ENCODE data around the gene OBSCN. TPM values are rescaled to one million over a fixed set of nuclear protein-coding genes. Genes with fewer than 3 reads are reported as not detected.
A peak's percentile ranks its signal among the peaks of the same experiment; 100 is the strongest.

The OBSCN gene
- total RNA-seq, 1 donor from 2014 or later: 25.7 TPM

DNA sequence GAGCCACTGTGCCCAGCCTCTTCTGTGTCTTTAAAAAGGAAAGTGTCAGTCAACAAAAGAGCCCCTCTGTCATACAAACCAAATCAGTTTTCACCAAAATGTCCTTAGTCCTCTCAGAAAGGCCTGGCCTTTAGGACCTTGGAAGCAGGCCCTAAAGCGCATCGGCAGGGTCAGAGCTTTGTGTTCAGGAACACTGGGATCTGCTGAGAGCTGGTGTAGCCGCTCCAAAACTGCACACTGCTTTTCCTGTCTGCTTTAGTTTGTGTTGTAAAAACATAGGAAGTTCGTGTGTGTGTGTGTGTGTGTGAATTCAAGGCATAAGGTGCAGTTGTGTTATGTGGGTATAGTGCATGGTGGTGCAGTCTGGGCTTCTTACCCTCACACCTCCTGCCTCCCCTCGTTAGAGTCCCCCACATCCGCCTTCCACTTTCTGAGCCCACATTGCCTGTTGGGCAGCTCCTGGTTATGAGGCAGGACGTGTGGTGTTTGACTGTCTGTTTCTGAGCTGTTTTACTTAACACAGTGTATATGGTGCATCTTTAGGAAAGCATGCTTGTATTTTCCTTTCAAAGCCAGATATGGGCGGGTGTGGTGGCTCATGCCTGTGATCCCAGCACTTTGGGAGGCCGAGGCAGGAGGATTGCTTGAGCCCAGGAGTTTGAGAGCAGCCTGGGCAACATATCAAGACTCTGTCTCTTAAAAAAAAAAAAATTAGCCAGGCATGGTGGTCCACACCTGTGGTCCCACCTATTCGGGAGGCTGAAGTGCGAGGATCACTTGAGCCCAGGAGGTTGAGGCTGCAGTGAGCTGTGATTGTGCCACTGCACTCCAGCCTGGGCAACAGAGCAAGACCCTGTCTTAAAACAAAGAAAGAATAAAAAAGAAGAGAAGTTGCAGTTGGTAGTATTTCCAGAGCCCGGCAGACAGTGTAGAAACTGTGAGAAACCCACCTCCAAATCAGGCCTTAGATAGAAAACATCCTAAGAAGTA lies 29.8 kb upstream of the OBSCN start:
- no peak overlapping the region for H3K4me3 Mint-ChIP-seq (ENCODE audit: unreplicated experiment)
- no peaks in the 10 kb centered on the region for H3K36me3 Mint-ChIP-seq (ENCODE audit: unreplicated experiment)
- peaks cover 2% of the 10 kb centered on the region for H3K27me3 Mint-ChIP-seq (ENCODE audit: unreplicated experiment)
- no peak overlapping the region for H3K27ac Mint-ChIP-seq (ENCODE audit: unreplicated experiment)
- peaks cover 2% of the 10 kb centered on the region for H3K9me3 Mint-ChIP-seq (ENCODE audit: unreplicated experiment)
- peaks cover 5% of the 10 kb centered on the region for H3K4me1 Mint-ChIP-seq (ENCODE audit: low read depth, unreplicated experiment)
- DNase-seq: no peak
- TF ChIP-seq, protein P1, sequence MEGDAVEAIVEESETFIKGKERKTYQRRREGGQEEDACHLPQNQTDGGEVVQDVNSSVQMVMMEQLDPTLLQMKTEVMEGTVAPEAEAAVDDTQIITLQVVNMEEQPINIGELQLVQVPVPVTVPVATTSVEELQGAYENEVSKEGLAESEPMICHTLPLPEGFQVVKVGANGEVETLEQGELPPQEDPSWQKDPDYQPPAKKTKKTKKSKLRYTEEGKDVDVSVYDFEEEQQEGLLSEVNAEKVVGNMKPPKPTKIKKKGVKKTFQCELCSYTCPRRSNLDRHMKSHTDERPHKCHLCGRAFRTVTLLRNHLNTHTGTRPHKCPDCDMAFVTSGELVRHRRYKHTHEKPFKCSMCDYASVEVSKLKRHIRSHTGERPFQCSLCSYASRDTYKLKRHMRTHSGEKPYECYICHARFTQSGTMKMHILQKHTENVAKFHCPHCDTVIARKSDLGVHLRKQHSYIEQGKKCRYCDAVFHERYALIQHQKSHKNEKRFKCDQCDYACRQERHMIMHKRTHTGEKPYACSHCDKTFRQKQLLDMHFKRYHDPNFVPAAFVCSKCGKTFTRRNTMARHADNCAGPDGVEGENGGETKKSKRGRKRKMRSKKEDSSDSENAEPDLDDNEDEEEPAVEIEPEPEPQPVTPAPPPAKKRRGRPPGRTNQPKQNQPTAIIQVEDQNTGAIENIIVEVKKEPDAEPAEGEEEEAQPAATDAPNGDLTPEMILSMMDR (IDR thresholded peaks at IDR 0.05; ENCODE audit: partially characterized antibody, unreplicated experiment): no peak

DNA sequence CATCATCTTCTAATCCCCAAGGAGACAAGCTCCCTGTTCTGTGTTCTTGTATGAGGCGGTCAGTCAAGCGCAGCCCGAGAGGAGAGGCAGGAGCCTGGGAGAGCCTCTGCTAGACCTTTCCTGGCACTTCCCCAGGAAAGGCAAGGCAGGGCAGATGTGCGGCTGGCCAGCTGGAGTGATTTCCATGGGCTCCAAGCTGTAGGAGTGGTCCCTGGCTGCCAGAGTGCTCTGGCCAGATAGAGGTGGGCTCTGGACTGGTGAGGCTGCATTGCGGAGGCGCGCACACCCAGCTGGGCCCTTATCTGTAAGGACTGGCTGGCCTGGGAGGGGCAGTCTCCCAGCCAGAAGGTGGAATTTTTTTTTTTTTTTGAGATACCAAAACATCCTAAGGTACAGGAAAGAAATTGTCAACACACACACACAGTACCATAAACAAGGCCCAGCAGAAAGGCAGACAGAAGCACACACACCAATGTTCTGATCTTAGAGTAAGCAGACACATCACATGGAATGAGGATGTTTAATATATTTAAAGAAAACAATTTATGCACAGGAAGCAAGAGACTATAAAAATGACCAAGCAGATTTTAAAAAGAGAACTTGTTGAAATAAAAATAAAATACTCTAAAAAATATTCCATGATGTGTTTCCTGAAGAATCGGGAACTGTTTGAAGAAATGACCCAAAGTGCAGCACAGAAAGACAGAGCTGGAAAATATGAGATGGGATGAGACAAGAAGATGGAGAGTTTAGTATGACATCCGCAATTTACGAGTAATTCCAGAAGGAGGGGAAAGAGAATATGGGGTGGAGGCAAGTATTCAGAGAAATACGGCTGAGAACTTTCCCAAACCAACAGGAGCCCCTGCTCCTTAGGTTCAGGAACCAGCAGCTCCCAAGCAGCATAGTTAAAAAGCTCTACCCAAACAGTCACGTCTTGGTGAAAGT lies 28.8 kb upstream of the OBSCN start:
- Mint-ChIP-seq H3K4me1 (ENCODE audit: low read depth, unreplicated experiment) (peaks cover 5% of the 10 kb centered on the region), H3K27ac (ENCODE audit: unreplicated experiment) (no peak overlapping the region), H3K4me3 (ENCODE audit: unreplicated experiment) (no peak overlapping the region), H3K9me3 (ENCODE audit: unreplicated experiment) (peaks cover 2% of the 10 kb centered on the region), H3K36me3 (ENCODE audit: unreplicated experiment) (no peaks in the 10 kb centered on the region), H3K27me3 (ENCODE audit: unreplicated experiment) (peaks cover 2% of the 10 kb centered on the region)
- no peak for DNase-seq
- TF ChIP-seq, protein P1 (IDR thresholded peaks at IDR 0.05; ENCODE audit: partially characterized antibody, unreplicated experiment): no peak

DNA sequence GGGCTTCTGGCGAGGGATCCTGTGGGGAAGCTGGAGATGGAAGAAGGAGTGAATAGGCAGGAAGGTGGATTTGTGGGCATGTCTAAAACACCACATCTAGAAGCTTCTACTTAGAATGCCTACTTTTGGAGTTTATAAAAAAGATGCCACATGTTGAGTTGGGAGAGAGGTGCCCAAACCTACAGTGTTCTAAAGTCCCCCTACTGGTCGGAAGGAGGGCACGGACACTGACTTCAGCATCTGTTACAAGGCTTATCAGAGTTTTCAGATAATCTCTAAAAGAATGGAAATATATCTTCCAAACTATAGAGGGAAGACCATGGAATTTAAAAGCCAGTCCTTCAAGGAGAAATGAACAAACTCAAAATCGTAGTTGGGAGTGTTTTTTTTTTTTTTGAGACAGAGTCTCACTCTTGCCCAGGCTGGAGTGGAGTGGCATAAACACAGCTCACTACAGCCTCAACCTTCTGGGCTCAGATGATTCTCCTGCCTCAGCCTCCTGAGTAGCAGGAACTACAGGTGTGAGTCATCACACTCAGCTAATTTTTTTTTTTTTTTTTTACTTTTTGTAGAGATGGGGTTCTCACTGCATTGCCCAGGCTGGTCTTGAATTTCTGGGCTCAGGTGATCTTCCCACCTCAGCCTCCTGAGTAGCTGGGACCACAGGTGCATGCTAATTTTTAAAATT lies 27.4 kb upstream of the OBSCN start:
- Mint-ChIP-seq H3K4me3 (ENCODE audit: unreplicated experiment) (no peak overlapping the region), H3K4me1 (ENCODE audit: low read depth, unreplicated experiment) (peaks cover 5% of the 10 kb centered on the region), H3K27ac (ENCODE audit: unreplicated experiment) (no peak overlapping the region), H3K9me3 (ENCODE audit: unreplicated experiment) (peaks cover 2% of the 10 kb centered on the region), H3K27me3 (ENCODE audit: unreplicated experiment) (peaks cover 4% of the 10 kb centered on the region), H3K36me3 (ENCODE audit: unreplicated experiment) (no peaks in the 10 kb centered on the region)
- TF ChIP-seq, protein P1 (IDR thresholded peaks at IDR 0.05; ENCODE audit: partially characterized antibody, unreplicated experiment): peak; percentile 19
- DNase-seq: no peak

DNA sequence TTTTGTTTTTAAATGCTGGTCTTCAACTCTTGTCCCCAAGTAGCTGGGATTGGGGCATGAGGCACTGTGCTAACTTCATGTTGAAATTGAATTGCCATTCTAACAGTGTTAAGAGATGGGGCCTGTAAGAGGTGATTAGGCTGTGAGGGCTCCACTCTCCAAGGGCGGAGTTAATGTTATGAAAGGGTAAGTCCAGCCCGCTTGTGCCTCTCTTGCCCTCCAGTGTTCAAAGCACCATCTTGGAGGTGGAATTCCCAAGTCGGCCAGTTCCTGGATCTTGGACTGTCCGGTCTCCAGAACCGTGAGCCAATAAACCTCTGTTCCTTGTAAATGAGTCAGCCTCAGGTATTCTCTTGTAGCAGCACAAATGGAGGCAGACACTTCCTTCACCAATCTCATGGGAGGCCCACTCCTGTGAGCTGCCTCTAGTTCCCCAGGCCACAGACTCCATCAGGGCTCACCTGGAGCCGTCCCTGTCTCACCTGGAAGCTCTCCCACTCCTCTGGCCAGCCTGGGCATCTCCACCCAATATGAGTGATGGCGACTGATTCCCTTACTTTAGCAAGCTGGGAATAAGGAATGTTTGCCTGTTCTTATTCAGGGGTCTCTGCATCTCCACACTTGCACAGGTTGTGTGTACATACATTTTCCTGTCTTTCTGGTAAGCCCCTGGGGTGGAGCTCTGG lies 26.7 kb upstream of the OBSCN start:
- H3K9me3 Mint-ChIP-seq (ENCODE audit: unreplicated experiment): peaks cover 2% of the 10 kb centered on the region
- H3K4me3 Mint-ChIP-seq (ENCODE audit: unreplicated experiment): no peak overlapping the region
- peaks cover 4% of the 10 kb centered on the region for H3K27me3 Mint-ChIP-seq (ENCODE audit: unreplicated experiment)
- H3K27ac Mint-ChIP-seq (ENCODE audit: unreplicated experiment): no peak overlapping the region
- no peaks in the 10 kb centered on the region for H3K36me3 Mint-ChIP-seq (ENCODE audit: unreplicated experiment)
- no peak for DNase-seq
- TF ChIP-seq, protein P1 (IDR thresholded peaks at IDR 0.05; ENCODE audit: partially characterized antibody, unreplicated experiment): no peak
- H3K4me1 Mint-ChIP-seq (ENCODE audit: low read depth, unreplicated experiment): peaks cover 5% of the 10 kb centered on the region

Measured in glutamatergic neuron (in vitro differentiated cells).